Measurements from ENCODE around the gene KIF26B. TPM values are rescaled to one million over a fixed set of nuclear protein-coding genes. Genes with fewer than 3 reads are reported as not detected.

KIF26B gene
- total and polyA plus RNA-seq, 8 donors = 0.15 to 3.2 (median 0.89) TPM; not detected in 1

DNA sequence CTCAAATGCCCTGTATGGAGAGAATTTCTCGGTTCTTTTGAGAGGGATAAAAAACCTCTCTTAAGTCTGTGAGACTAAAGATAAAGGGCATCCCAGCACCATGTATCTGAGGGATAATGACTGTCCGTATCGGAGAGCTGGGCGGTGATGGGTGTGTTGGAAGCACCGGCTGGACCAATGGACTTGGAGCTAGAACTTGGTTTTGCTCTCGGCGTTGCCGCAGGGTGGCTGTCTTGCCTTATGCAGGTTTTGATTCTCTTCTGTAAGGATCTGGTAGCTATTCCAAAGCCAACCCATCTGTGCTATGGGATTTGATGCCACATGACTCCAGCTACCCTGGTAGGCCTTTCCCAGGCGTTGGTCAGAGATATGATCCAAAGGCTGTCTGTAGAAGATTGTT, 348.8 kb downstream of the KIF26B start:
- intact Hi-C loops (cut with DNase I; ENCODE audit: low total_unique reads) = no loop called here
- TF ChIP-seq POLR2A (IDR thresholded peaks at IDR 0.05) = no peak
- TF ChIP-seq CTCF (IDR thresholded peaks at IDR 0.05) = no peak
- TF ChIP-seq EP300 (IDR thresholded peaks at IDR 0.05) = no peak
- no peak for TF ChIP-seq POLR2AphosphoS5 (IDR thresholded peaks at IDR 0.05)
- WGBS, 5 donors = 90 to 97% (median 97%) methylated on average over 8 to 9 of the region's 9 CpGs
- DNase-seq = no peak
- no peaks in the 10 kb centered on the region for H3K9me3 ChIP-seq
- H3K27ac ChIP-seq = no peak overlapping the region
- no peak overlapping the region for H3K4me3 ChIP-seq
- no peaks in the 10 kb centered on the region for H3K27me3 ChIP-seq
- H3K36me3 ChIP-seq = no peaks in the 10 kb centered on the region
- no peaks in the 10 kb centered on the region for H3K4me1 ChIP-seq

- TF ChIP-seq CTCF (IDR thresholded peaks at IDR 0.05) (no peak), POLR2AphosphoS5 (IDR thresholded peaks at IDR 0.05) (no peak), POLR2A (IDR thresholded peaks at IDR 0.05) (no peak), EP300 (IDR thresholded peaks at IDR 0.05) (no peak)
- no peaks in the 10 kb centered on the region for H3K27me3 ChIP-seq
- no peaks in the 10 kb centered on the region for H3K36me3 ChIP-seq
- DNase-seq = no peak
- WGBS, 5 donors = 42 to 60% (median 58%) methylated on average over 4 of the region's 4 CpGs
- no peak overlapping the region for H3K4me3 ChIP-seq
- H3K9me3 ChIP-seq = peaks cover 0 to 5% (median 0%) of the 10 kb centered on the region in 4 donors
- H3K4me1 ChIP-seq = peaks cover 0 to 9% (median 5%) of the 10 kb centered on the region in 4 donors
- no peak overlapping the region for H3K27ac ChIP-seq
- intact Hi-C loops (cut with DNase I; ENCODE audit: low total_unique reads) = no loop called here
Measured at GRCh38 chr1:245510144-245510543, 355.4 kb downstream of the KIF26B start.

GRCh38 chr1:245512181-245512888, 357.6 kb downstream of the KIF26B start:
- peak in 1 of 2 donors; percentile 48 for DNase-seq
- no peak overlapping the region for H3K27ac ChIP-seq
- no peak for TF ChIP-seq POLR2A (IDR thresholded peaks at IDR 0.05)
- TF ChIP-seq POLR2AphosphoS5 (IDR thresholded peaks at IDR 0.05) = no peak
- TF ChIP-seq CTCF (IDR thresholded peaks at IDR 0.05) = no peak
- TF ChIP-seq EP300 (IDR thresholded peaks at IDR 0.05) = no peak
- peaks cover 0 to 9% (median 5%) of the 10 kb centered on the region in 4 donors for H3K4me1 ChIP-seq
- H3K36me3 ChIP-seq = no peaks in the 10 kb centered on the region
- intact Hi-C loops (cut with DNase I; ENCODE audit: low total_unique reads) = no loop called here
- WGBS, 5 donors = 46 to 58% (median 50%) methylated on average over 8 of the region's 8 CpGs
- no peak overlapping the region for H3K4me3 ChIP-seq
- H3K9me3 ChIP-seq = peaks cover 0 to 5% (median 0%) of the 10 kb centered on the region in 4 donors
- peaks cover 0 to 5% (median 0%) of the 10 kb centered on the region in 3 donors for H3K27me3 ChIP-seq

DNA sequence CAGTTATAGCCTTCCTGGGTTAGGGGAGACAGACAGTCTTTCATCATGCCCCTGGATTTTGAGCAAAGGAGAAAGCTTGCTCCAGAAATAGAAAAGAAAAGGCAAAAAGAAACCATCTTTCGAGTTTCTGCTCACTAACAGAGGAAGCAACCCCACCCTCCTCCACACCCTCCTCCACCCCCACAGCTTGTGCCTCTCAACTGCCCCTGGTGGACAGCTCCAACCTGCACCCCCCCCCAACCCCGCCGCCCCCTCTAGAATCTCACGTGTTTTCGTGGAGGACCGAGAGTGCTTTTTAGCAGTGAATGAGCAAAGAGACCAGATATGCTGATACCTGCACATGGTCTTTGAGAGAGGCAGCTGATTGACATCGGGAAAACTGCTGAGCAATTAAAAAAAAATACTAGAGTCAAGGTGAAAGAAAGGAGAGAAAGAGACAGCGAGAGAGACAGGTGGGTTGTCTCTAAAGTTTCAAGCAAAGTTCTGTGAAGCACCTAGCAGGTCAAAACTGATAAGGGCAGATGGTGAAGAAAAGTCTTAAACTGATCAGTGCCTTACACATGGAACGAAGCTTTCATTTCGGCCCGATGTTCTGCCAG, 358.3 kb downstream of the KIF26B start:
- 49 to 58% (median 52%) methylated on average over 11 of the region's 11 CpGs for WGBS, 5 donors

More for the DNA sequence above, 358.3 kb downstream of the KIF26B start:
- H3K4me1 ChIP-seq = peaks cover 0 to 9% (median 5%) of the 10 kb centered on the region in 4 donors
- H3K27me3 ChIP-seq = peaks cover 0 to 5% (median 0%) of the 10 kb centered on the region in 3 donors
- peaks cover 0 to 5% (median 0%) of the 10 kb centered on the region in 4 donors for H3K9me3 ChIP-seq
- DNase-seq = peak in 1 of 2 donors; percentile 65
- no peaks in the 10 kb centered on the region for H3K36me3 ChIP-seq
- no peak overlapping the region for H3K4me3 ChIP-seq
- TF ChIP-seq EP300 (IDR thresholded peaks at IDR 0.05) (no peak), POLR2AphosphoS5 (IDR thresholded peaks at IDR 0.05) (no peak), CTCF (IDR thresholded peaks at IDR 0.05) (no peak), POLR2A (IDR thresholded peaks at IDR 0.05) (no peak)
- no peak overlapping the region for H3K27ac ChIP-seq
- intact Hi-C loops (cut with DNase I; ENCODE audit: low total_unique reads) = no loop called here

All from stomach (tissue), 9 donors.